Ascending aorta (tissue), 2 donors: ENCODE results near the gene KRR1. TPM values are rescaled to one million over a fixed set of nuclear protein-coding genes. Genes with fewer than 3 reads are reported as not detected.
"Not testable (repeated sequence)": the region's sequence is repeated elsewhere in the genome, so short reads cannot be mapped to it uniquely, and the experiment has no call there.

Experiments
- DNase-seq, 2 donors: peaks; one replicate each; pipeline ENCODE4 v3.0.0-alpha.2; 2019; ENCODE audit warnings: low spot score in 2 of 2
- H3K27ac ChIP-seq, 2 donors: fragments of 200-600 bp; sonication (generic); one replicate each; pipeline ENCODE4 v1.5.1; 2016 to 2017; ENCODE audit warnings: mild to moderate bottlenecking in 1 of 2
- H3K27me3 ChIP-seq: fragments of 200-600 bp; sonication (generic); one replicate; pipeline ENCODE4 v1.5.1; 2017
- H3K36me3 ChIP-seq, 2 donors: fragments of 200-600 bp; sonication (generic); one replicate each; pipeline ENCODE4 v1.5.1; 2016
- H3K4me1 ChIP-seq, 2 donors: fragments of 200-600 bp; sonication (generic); one replicate each; pipeline ENCODE4 v1.5.1; 2016 to 2017; ENCODE audit warnings: mild to moderate bottlenecking in 1 of 2
- H3K4me3 ChIP-seq, 2 donors: fragments of 200-600 bp; sonication (generic); one replicate each; pipeline ENCODE4 v1.5.1; 2016 to 2017; ENCODE audit warnings: mild to moderate bottlenecking in 1 of 2
- H3K9me3 ChIP-seq, 2 donors: fragments of 200-600 bp; sonication (generic); one replicate each; pipeline ENCODE4 v1.5.1; 2016
- CTCF ChIP-seq, 3 experiments: fragments of 200-600 bp in 2 of 3; fragments of 450-650 bp in 1 of 3; sonication (generic) in 2 of 3; IDR thresholded peaks; one replicate each; pipeline ENCODE4 v1.5.1; 2016 to 2019; ENCODE audit warnings: antibody characterized with exemption in 3 of 3, mild to moderate bottlenecking in 1 of 3, moderate library complexity in 1 of 3
- intact Hi-C: fragments of 100-400 bp; cut with DNase I; formaldehyde crosslinking; loops from one replicate; pipeline ENCODE4 v1.15.1; 2023
- total RNA-seq: library from RNA; depleted of rRNA; stranded (reverse); fragments of >200 nt; gene quantifications from one replicate; pipeline ENCODE4 v1.1.0, GENCODE V29; 2016

Gene KRR1
- total RNA-seq, 1 donor from 2014 or later: 23.9 TPM

- H3K9me3 ChIP-seq: no peaks in the 10 kb centered on the region
- H3K4me1 ChIP-seq: no peaks in the 10 kb centered on the region
- intact Hi-C loops: loop anchor here (10.0 kb wide), 1 partner anchor 930 kb away; no protein-coding TSS in a partner anchor
- no peak for DNase-seq
- H3K27ac ChIP-seq: no peak overlapping the region
- H3K4me3 ChIP-seq: no peak overlapping the region
- H3K36me3 ChIP-seq: no peaks in the 10 kb centered on the region
- no peaks in the 10 kb centered on the region for H3K27me3 ChIP-seq
- peak in 2 of 3 experiments; percentile 8 to 18 for TF ChIP-seq CTCF (IDR thresholded peaks at IDR 0.05)
These were observed 13.9 kb upstream of the KRR1 start for GRCh38 chr12:75525263-75525662.

- not testable (repeated sequence) for H3K4me1 ChIP-seq, H3K9me3 ChIP-seq, H3K27ac ChIP-seq, DNase-seq, H3K27me3 ChIP-seq, H3K36me3 ChIP-seq, H3K4me3 ChIP-seq
- intact Hi-C loops: loop anchor here (10.0 kb wide), 1 partner anchor 933 kb away; no protein-coding TSS in a partner anchor
These were observed 10.7 kb upstream of the KRR1 start for GRCh38 chr12:75522124-75522523.

GRCh38 chr12:75521224-75521623 lies 9.8 kb upstream of the KRR1 start:
- intact Hi-C loops: loop anchor here (10.0 kb wide), 1 partner anchor 934 kb away; no protein-coding TSS in a partner anchor
- H3K9me3 ChIP-seq, H3K27me3 ChIP-seq, H3K4me1 ChIP-seq, H3K27ac ChIP-seq, H3K36me3 ChIP-seq, DNase-seq, H3K4me3 ChIP-seq: not testable (repeated sequence)

DNA sequence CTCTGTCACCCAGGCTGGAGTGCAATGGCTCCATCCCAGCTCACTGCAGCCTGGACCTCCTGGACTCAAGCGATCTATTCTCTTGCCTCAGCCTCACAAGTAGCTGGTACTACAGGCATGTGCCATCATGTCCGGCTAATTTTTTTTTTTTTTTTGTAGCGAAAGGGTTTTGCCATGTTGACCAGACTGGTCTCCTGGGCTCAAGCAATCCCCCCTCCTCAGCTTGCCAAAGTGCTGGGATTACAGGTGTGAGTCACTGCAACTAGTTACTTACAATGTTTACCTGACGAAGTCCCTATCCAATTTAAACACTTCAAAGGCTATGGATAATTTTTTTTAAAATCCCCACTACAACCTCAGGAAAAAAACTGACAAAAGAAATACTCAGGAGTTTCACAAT lies 1.8 kb downstream of the KRR1 start:
- Histone ChIP-seq H3K36me3 (peaks cover 0 to 13% of the 10 kb centered on the region in 2 donors), H3K4me3 (peak overlapping the region in 1 of 2 donors; percentile 90), H3K4me1 (peaks cover 3 to 12% of the 10 kb centered on the region in 2 donors), H3K27ac (no peak overlapping the region), H3K9me3 (no peaks in the 10 kb centered on the region), H3K27me3 (no peaks in the 10 kb centered on the region)
- no peak for DNase-seq
- no peak for TF ChIP-seq CTCF (IDR thresholded peaks at IDR 0.05)
- intact Hi-C loops: loop anchor here (2.0 to 10.0 kb wide), 5 partner anchors 119 to 573 kb away; partner anchors contain the start of genes GLIPR1L1, GLIPR1L2 and NAP1L1

DNA sequence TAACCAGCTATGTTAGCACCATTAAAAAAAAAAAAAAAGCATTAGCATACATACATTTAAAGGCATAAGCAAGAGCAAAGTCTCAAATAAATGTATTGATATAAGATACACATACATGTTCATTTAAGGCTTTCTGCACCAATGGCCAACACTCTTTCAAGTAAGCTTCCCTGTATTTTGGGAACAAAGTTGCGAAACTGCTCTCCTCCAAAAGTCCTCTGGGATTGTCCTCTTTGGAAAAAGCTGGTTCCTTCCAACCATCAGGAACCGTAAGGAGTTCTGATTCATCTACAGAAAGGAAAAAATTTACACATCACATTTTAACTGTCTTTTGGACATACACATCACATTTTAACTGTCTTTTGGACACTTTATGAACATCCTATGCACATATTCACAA lies 3.2 kb downstream of the KRR1 start:
- H3K27me3 ChIP-seq: no peaks in the 10 kb centered on the region
- H3K4me1 ChIP-seq: peaks cover 3 to 12% of the 10 kb centered on the region in 2 donors
- H3K27ac ChIP-seq: no peak overlapping the region
- intact Hi-C loops: no loop called here
- no peak for TF ChIP-seq CTCF (IDR thresholded peaks at IDR 0.05)
- H3K36me3 ChIP-seq: peaks cover 4 to 22% of the 10 kb centered on the region in 2 donors
- no peak overlapping the region for H3K4me3 ChIP-seq
- no peak for DNase-seq
- no peaks in the 10 kb centered on the region for H3K9me3 ChIP-seq

DNA sequence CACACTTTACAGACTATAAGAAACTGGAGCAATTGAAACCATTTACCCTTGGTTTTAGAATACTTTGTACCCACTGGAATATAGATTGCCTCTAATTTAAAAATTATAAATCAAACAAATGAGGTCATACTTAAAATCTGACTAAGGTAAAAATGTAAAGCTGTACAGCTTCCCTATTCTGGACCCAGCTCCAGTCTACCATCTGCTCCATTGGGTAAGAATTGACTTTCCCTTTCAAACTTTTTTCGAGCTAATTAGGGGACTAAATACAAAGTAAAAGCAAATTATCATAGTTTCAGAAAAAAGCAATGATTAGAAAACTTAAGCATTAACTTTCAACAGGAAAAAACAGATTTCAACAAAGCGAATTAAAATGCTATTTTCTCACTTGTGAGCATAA lies 4.3 kb downstream of the KRR1 start:
- Histone ChIP-seq H3K4me3 (no peak overlapping the region), H3K9me3 (no peaks in the 10 kb centered on the region), H3K27me3 (no peaks in the 10 kb centered on the region), H3K36me3 (peaks cover 13 to 31% of the 10 kb centered on the region in 2 donors), H3K4me1 (peaks cover 3 to 12% of the 10 kb centered on the region in 2 donors), H3K27ac (no peak overlapping the region)
- no peak for TF ChIP-seq CTCF (IDR thresholded peaks at IDR 0.05)
- intact Hi-C loops: no loop called here
- no peak for DNase-seq
